ENCODE data around the gene AQR. TPM values are rescaled to one million over a fixed set of nuclear protein-coding genes. Genes with fewer than 3 reads are reported as not detected.
"Not testable (repeated sequence)": the region's sequence is repeated elsewhere in the genome, so short reads cannot be mapped to it uniquely, and the experiment has no call there.

Gene AQR
- total RNA-seq, 4 donors from 2014 or later, result 18.8 to 24.9 (median 23.9) TPM

GRCh38 chr15:34933432-34933975, 36.0 kb downstream of the AQR start:
- Histone ChIP-seq H3K27ac (no peak overlapping the region), H3K36me3 (peaks cover 3 to 98% (median 4%) of the 10 kb centered on the region in 3 donors), H3K4me1 (no peaks in the 10 kb centered on the region), H3K4me3 (no peak overlapping the region), H3K27me3 (no peaks in the 10 kb centered on the region), H3K9me3 (no peaks in the 10 kb centered on the region)
- 87 to 90% methylated on average over 3 of the region's 3 CpGs for WGBS, 2 donors
- no peak for DNase-seq (ENCODE audit: low spot score in 2 of 2)
- TF ChIP-seq EP300 (IDR thresholded peaks at IDR 0.05) (no peak), CTCF (IDR thresholded peaks at IDR 0.05) (no peak), POLR2A (IDR thresholded peaks at IDR 0.05) (no peak)

- H3K27me3 ChIP-seq; H3K4me1 ChIP-seq; H3K9me3 ChIP-seq; H3K27ac ChIP-seq; DNase-seq (ENCODE audit: low spot score in 2 of 2); H3K4me3 ChIP-seq: not testable (repeated sequence)
- 92 to 97% methylated on average over 6 of the region's 6 CpGs for WGBS, 2 donors
- H3K36me3 ChIP-seq, result peaks cover 3 to 97% (median 7%) of the 10 kb centered on the region in 3 donors
Observed at GRCh38 chr15:34928349-34928748, 41.2 kb downstream of the AQR start.

GRCh38 chr15:34927726-34928125, 41.8 kb downstream of the AQR start:
- no peak for TF ChIP-seq EP300 (IDR thresholded peaks at IDR 0.05)
- no peak for TF ChIP-seq CTCF (IDR thresholded peaks at IDR 0.05)
- no peak for TF ChIP-seq POLR2A (IDR thresholded peaks at IDR 0.05)
- DNase-seq (ENCODE audit: low spot score in 2 of 2), result no peak
- Histone ChIP-seq H3K27me3 (no peaks in the 10 kb centered on the region), H3K36me3 (peaks cover 3 to 97% (median 7%) of the 10 kb centered on the region in 3 donors), H3K27ac (no peak overlapping the region), H3K4me3 (no peak overlapping the region), H3K4me1 (no peaks in the 10 kb centered on the region), H3K9me3 (no peaks in the 10 kb centered on the region)
- 89 to 90% methylated on average over 2 of the region's 2 CpGs for WGBS, 2 donors

- DNase-seq (ENCODE audit: low spot score in 2 of 2), result no peak
- no peaks in the 10 kb centered on the region for H3K4me1 ChIP-seq
- TF ChIP-seq POLR2A (IDR thresholded peaks at IDR 0.05) (no peak), CTCF (IDR thresholded peaks at IDR 0.05) (no peak), EP300 (IDR thresholded peaks at IDR 0.05) (no peak)
- H3K4me3 ChIP-seq, result no peak overlapping the region
- peaks cover 0 to 97% (median 5%) of the 10 kb centered on the region in 3 donors for H3K36me3 ChIP-seq
- H3K27me3 ChIP-seq, result no peaks in the 10 kb centered on the region
- H3K9me3 ChIP-seq, result no peaks in the 10 kb centered on the region
- WGBS, 2 donors, result 95 to 96% methylated on average over 2 of the region's 2 CpGs
- H3K27ac ChIP-seq, result no peak overlapping the region
Observed at GRCh38 chr15:34914317-34914716, 55.2 kb downstream of the AQR start.

- 80 to 97% methylated on average over 1 of the region's 1 CpG for WGBS, 2 donors
- DNase-seq (ENCODE audit: low spot score in 2 of 2), result no peak
- H3K4me3 ChIP-seq, result no peak overlapping the region
- H3K9me3 ChIP-seq, result no peaks in the 10 kb centered on the region
- H3K36me3 ChIP-seq, result peaks cover 0 to 94% (median 19%) of the 10 kb centered on the region in 3 donors
- no peak for TF ChIP-seq EP300 (IDR thresholded peaks at IDR 0.05)
- no peak for TF ChIP-seq CTCF (IDR thresholded peaks at IDR 0.05)
- no peak for TF ChIP-seq POLR2A (IDR thresholded peaks at IDR 0.05)
- H3K27me3 ChIP-seq, result no peaks in the 10 kb centered on the region
- H3K4me1 ChIP-seq, result no peaks in the 10 kb centered on the region
- no peak overlapping the region for H3K27ac ChIP-seq
Observed at GRCh38 chr15:34905047-34905446, 64.5 kb downstream of the AQR start.

GRCh38 chr15:34904527-34904926, 65.0 kb downstream of the AQR start:
- 84 to 92% methylated on average over 1 of the region's 1 CpG for WGBS, 2 donors
- Histone ChIP-seq H3K36me3 (peaks cover 0 to 94% (median 19%) of the 10 kb centered on the region in 3 donors), H3K27ac (no peak overlapping the region)

More at GRCh38 chr15:34904527-34904926, 65.0 kb downstream of the AQR start:
- no peak for DNase-seq (ENCODE audit: low spot score in 2 of 2)
- TF ChIP-seq CTCF (IDR thresholded peaks at IDR 0.05) (no peak), POLR2A (IDR thresholded peaks at IDR 0.05) (no peak), EP300 (IDR thresholded peaks at IDR 0.05) (no peak)
- Histone ChIP-seq H3K4me3 (no peak overlapping the region), H3K9me3 (no peaks in the 10 kb centered on the region), H3K27me3 (no peaks in the 10 kb centered on the region), H3K4me1 (no peaks in the 10 kb centered on the region)
